Right lobe of liver (tissue), 4 donors: Measurements from ENCODE around the gene MCUR1.

ENCODE experiments used
- POLR2A ChIP-seq: fragments of 450-650 bp; IDR thresholded peaks from one replicate; pipeline ENCODE4 v1.6.1; 2017; ENCODE audit warnings: antibody characterized with exemption, mild to moderate bottlenecking
- TF ChIP-seq, protein P1 (sequence below), 4 donors: fragments of 200-600 bp in 3 of 4; fragments of 450-650 bp in 1 of 4; IDR thresholded peaks; one replicate each; pipeline versions ENCODE4 v1.5.1 to v1.8.0; 2016 to 2022; ENCODE audit warnings: antibody characterized with exemption in 4 of 4, mild to moderate bottlenecking in 2 of 4
- donor health status: DM: no; HTN: no; CAD: no.
- donor health status: DM: no; HTN: no; CAD: no.
- donor health status: DM: no; HTN: yes; CAD: no.

DNA sequence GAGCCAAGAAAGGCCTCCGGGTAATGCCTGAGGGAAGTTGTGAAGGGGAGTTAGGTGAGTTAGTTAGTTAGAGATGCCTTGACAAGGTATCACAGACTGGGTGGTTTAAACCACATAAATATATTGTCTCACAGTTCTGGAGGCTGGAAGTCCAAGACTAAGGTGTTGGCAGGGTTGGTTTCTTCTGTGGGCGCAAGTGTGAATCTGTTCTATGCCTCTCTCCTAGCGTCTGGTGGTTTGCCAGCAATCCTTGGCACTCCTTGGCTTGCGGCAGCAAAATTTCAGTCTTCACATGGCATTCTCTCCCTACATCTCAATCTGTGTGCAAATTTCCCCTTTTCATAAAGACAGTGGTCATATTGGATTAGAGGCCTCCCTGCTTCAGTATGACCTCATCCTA is 73.0 kb downstream of the MCUR1 start:
- TF ChIP-seq, protein P1, sequence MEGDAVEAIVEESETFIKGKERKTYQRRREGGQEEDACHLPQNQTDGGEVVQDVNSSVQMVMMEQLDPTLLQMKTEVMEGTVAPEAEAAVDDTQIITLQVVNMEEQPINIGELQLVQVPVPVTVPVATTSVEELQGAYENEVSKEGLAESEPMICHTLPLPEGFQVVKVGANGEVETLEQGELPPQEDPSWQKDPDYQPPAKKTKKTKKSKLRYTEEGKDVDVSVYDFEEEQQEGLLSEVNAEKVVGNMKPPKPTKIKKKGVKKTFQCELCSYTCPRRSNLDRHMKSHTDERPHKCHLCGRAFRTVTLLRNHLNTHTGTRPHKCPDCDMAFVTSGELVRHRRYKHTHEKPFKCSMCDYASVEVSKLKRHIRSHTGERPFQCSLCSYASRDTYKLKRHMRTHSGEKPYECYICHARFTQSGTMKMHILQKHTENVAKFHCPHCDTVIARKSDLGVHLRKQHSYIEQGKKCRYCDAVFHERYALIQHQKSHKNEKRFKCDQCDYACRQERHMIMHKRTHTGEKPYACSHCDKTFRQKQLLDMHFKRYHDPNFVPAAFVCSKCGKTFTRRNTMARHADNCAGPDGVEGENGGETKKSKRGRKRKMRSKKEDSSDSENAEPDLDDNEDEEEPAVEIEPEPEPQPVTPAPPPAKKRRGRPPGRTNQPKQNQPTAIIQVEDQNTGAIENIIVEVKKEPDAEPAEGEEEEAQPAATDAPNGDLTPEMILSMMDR (IDR thresholded peaks at IDR 0.05) = no peak
- no peak for TF ChIP-seq POLR2A
